Measurements from ENCODE around the gene TTF2.

DNA sequence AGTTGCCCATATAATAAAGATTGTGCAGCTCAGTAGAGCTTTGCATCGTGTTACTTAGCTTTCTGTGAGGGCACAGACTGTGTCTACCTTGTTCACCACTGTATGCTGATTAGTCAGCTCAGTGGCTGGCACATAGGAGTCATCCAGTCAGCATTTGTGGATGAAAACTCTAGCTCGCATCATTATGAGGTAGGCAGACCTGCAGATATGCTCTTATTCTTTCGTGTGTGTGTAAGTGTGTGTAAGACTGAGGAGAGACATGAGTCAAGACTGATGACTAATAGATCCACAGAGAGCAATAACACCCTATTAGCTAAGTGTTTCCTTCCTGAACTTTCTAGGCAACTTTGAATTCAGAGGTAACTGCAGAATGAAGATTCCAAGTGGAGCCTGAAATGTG lies 17.1 kb downstream of the TTF2 start:
- no peak for TF ChIP-seq POLR2AphosphoS5 (IDR thresholded peaks at IDR 0.05)
- no peak for TF ChIP-seq CTCF (IDR thresholded peaks at IDR 0.05)
- no peak for TF ChIP-seq EP300 (IDR thresholded peaks at IDR 0.05)
